Loucy (cell line): ENCODE measurements around the gene MACO1.

Source experiments
- CTCF ChIP-seq: fragments of 200-600 bp; sonication (generic); conservative IDR thresholded peaks from 2 replicates; pipeline ENCODE4 v1.5.1; 2014; ENCODE audit warnings: mild to moderate bottlenecking, antibody characterized with exemption, low read length
- EZH2phosphoT487 ChIP-seq: fragments of 200-600 bp; IDR thresholded peaks from 2 replicates; pipeline ENCODE4 v1.6.1; 2018; ENCODE audit warnings: antibody characterized with exemption, mild to moderate bottlenecking, moderate library complexity, borderline replicate concordance

GRCh38 chr1:25482211-25482610, 51.5 kb downstream of the MACO1 start:
- no peak for TF ChIP-seq CTCF
- no peak for TF ChIP-seq EZH2phosphoT487
